GM18498 (cell line): ENCODE measurements around the gene DENND1C.
"Not testable (repeated sequence)": the region's sequence is repeated elsewhere in the genome, so short reads cannot be mapped to it uniquely, and the experiment has no call there.

ENCODE experiments used
- ATAC-seq: cut with Tn5 transposase; IDR thresholded peaks from one replicate; pipeline ENCODE4 v1.9.1; 2021; ENCODE audit warnings: mild to moderate bottlenecking, moderate library complexity; ENCODE audit not compliant: unreplicated experiment

Gene DENND1C

GRCh38 chr19:6509118-6509971 is 27.8 kb upstream of the DENND1C start:
- ATAC-seq = no peak

GRCh38 chr19:6508028-6508771 is 26.6 kb upstream of the DENND1C start:
- ATAC-seq = not testable (repeated sequence)

DNA sequence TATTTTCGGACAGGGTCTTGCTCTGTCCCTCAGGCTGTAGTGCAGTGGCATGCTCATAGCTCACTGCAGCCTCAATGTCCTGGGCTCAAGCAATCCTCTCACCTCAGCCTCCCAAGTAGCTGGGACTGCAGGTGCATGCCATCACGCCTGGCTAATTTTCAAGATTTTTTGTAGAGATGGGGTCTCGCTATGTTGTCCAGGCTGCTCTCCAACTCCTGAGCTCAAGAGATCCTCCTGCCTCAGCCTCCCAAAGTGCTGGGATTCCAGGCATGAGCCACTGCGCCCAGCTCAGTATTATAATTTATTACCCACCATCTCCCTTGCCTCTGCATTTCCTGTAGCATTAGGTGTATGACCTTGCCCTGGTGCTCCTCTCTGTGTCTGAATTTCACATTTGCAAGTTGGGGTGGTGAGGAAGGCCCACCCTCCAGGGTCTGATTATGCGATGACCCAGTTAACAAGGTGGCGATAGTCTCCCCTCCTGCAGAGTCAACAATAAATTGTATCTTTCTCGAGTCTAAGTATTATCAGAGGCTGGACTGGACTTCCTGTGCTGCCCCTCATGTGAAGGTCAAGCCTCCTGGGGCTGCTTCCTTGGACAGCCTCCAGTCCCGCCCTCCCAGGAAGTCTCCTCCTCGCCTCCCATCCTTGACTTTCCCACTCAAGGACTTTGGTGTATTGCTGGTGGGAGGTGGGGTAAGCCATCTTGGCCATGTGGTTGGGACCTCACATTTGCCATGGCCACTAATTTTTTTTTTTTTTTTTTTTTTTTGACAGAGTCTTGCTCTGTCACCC is 22.0 kb upstream of the DENND1C start:
- ATAC-seq = no peak

DNA sequence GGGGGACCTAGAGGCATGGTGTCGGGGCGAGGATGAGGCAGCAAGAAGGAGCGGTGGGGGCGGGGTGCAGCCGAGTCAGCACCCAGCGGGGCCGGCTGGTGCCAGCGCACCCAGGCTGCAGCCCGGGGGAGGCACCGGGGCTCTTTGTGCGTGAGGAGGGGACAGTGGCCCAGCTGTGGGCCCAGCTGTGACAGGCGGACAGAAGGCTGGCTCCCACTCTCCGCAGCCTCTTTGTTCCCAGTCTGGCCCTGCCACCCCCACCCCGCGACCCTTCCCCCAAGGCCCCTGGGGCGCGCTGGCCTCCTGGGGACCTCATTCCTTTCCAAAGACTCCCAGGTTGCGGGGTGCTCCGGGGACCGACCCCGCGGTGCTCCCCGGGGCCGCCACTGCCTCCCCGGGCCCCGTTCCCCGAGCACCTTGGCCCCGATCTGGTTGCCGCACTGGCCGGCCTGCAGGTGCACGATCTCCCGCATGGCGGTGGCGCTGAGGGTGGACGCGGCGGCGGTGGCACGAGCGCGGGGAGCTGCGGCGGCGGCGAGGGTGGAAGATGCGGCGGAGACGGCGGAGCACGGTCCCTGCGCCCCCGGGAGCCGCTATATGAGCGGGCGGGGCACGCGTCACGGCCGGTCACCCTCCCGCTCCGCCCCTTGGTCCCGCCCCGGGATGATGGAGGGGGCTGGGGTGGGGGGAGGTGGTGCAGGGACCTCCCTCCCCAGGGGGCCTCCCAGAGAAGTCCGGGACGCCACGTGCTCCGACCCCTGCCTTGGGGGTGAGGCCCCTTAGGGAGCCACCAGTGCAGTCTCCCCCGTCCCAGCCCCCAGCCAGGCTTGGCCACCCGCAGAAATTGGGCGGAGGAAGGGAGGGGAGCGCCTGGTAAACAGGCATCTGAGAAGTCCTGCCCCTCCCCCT is 20.4 kb upstream of the DENND1C start, which contains the start of gene TUBB4A:
TSS of gene TUBB4A (minus strand) at position 570 of the 909 bp plus-strand sequence. CDS start at position 473, 97 bp downstream.
- no peak for ATAC-seq

- ATAC-seq = no peak
These were observed 19.5 kb upstream of the DENND1C start for GRCh38 chr19:6500837-6501739.

- ATAC-seq = no peak
These were observed 17.6 kb upstream of the DENND1C start for GRCh38 chr19:6499052-6499790.

GRCh38 chr19:6498294-6499036 is 16.9 kb upstream of the DENND1C start:
- ATAC-seq = no peak

GRCh38 chr19:6495947-6496346 is 14.4 kb upstream of the DENND1C start:
- no peak for ATAC-seq

DNA sequence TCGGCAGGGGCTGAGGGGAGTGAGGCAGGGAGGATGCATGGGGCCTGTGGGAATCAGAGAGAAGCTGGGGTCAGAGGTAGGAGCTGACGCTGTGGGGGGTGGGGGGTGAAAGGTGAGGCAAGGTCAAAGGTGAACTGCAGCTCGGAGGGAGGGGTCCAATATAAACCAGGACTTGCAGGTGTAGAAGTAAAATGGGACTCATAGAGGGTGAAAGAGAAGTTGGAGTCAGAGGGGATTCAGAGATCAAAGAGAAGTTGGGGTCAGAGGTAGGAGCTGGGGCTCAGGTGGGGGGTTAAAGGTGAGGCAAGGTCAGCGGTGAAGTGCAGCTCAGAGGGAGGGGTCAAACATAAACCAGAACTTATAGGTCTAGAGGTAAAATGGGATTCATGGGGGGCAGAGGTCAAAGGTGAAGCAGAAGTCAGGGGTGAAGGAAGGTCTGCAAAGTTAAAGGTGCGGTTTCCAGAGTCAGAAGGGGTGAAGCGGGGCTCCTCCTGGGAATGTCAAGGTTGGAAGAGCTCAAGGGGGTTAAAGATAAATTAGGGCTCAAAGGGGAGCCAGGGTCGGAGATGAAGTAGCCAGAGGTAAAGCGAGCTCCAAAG is 12.9 kb upstream of the DENND1C start:
- ATAC-seq = no peak

- ATAC-seq = no peak
These were observed 10.4 kb upstream of the DENND1C start for GRCh38 chr19:6491802-6492592.

DNA sequence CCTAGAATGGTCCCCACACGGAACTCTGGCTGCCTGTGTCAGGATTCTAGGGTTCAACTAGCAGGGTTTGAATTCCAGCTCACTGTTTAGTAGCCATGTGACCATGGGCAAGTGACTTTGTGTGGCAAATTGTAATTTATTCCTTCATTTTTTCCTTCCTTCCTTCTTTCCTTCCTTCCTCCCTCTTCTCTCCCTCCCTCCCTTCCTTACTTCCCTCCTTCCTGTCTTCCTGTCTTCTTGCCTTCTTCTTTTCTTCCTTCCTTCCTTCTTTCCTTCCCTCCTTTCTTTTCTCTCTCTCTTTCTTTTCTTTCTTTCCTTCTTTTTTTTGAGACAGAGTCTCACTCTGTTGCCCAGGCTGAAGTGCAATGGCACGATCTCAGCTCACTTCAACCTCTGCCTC is 8.5 kb upstream of the DENND1C start:
- no peak for ATAC-seq

DNA sequence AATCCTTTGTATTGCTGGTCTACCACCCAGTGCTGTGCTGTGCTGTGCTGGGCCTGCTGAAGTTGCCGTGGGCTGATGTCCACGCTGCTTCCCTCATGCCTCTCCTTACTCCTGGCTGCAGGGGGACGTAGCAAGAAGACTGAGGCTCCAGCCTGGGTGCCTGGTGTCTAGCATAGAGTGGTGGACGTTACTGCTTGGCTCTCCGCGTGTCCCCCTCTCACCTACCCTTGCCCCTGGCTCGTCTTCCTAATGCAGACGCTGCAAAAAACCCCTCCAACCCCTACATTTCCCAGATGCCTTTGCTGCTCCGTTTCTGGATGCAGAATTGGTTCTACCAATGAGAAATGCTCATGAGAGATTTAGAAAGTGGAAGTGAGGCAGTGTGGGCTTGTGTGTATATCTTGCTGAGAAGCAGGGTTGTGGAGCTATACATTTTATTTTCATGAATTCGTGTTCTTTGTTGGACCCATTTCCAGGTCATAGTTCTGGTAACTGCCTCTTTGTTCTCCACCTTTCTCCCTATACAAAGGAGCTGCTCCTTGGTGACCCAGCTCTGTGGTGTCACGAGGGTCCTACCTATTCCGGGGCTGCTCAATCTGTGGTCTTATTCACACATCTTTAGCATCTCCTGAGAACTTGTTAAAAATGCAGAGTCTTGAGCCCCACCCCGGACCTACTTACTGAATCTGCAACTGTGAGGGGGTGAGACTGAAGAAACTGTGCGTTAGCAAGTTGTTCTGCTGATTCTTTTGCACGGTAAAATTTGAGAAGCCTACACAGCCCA is 7.9 kb upstream of the DENND1C start:
- ATAC-seq = no peak

GRCh38 chr19:6484831-6485230 is 3.2 kb upstream of the DENND1C start:
- ATAC-seq = no peak

DNA sequence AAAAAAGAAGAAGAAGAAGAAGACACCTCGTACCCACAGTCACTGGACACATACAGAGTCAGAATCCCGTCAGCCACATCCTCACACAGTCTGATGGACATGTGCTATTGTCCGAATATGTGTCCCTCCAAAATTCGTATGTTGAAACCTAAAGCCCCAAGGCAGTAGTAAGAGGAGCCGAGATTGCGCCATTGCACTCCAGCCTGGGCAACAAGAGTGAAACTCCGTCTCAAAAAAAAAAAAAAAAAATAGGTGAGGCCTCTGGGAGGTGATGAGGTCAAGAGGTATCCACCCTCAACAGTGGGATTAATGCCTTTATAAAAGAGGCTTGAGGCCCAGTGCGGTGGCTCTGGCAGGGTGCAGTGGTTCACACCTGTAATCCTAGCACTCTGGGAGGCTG is 2.6 kb upstream of the DENND1C start:
- ATAC-seq = no peak

GRCh38 chr19:6483235-6483634 is 1.6 kb upstream of the DENND1C start:
- ATAC-seq = no peak

DNA sequence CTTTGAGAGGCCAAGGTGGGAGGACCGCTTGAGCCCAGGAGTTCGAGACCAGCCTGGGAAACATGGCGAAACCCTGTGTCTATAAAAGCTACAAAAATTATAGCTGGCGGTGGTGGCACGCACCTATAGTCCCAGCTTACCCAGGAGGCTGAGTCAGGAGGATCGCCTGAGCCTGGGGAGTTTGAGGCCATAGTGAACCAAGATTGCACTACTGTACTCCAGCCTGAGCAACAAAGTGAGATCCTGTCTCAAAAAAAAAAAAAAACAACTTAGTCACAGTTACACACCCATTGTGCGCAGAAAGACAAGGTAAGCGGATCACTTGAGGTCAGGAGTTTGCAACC is 728 bp upstream of the DENND1C start:
- ATAC-seq = no peak
